ENCODE data around the gene LAG3. TPM values are rescaled to one million over a fixed set of nuclear protein-coding genes. Genes with fewer than 3 reads are reported as not detected.

The LAG3 gene
- total RNA-seq, 1 experiment from 2014 or later = 2.6 TPM

GRCh38 chr12:6754411-6754810 lies 17.9 kb upstream of the LAG3 start:
- Mint-ChIP-seq H3K4me1 (peaks cover 32% of the 10 kb centered on the region), H3K9me3 (no peaks in the 10 kb centered on the region), H3K27me3 (ENCODE audit: low read depth) (no peaks in the 10 kb centered on the region), H3K36me3 (peaks cover 25% of the 10 kb centered on the region), H3K4me3 (no peak overlapping the region), H3K27ac (peak overlapping the region; percentile 99)
- TF ChIP-seq ZNF281 (CRISPR knock-in tag; IDR thresholded peaks at IDR 0.05) = no peak
- no peak for TF ChIP-seq TEAD1 (CRISPR knock-in tag; IDR thresholded peaks at IDR 0.05)
- TF ChIP-seq KAT7 (CRISPR knock-in tag; IDR thresholded peaks at IDR 0.05; ENCODE audit: borderline replicate concordance) = no peak
- TF ChIP-seq E2F5 (CRISPR knock-in tag; IDR thresholded peaks at IDR 0.05) = no peak
- DNase-seq (ENCODE audit: low spot score) (no peak), ATAC-seq (no peak)
- ChIA-PET POLR2A (interaction anchor here (0.7 to 5.1 kb wide), 8 partner anchors 13 to 189 kb away, joined by 3 to 84 read pairs (median 8); partner anchors contain the start of genes C12orf57, CDCA3, GPR162 and PTMS), CTCF (interaction anchor here (0.5 to 7.7 kb wide), 38 partner anchors 8 to 192 kb away, joined by 3 to 234 read pairs (median 6); partner anchors contain the start of genes CDCA3, COPS7A, GNB3 and GPR162)

GRCh38 chr12:6757028-6757690 lies 15.2 kb upstream of the LAG3 start:
- Mint-ChIP-seq H3K27me3 (ENCODE audit: low read depth) (no peaks in the 10 kb centered on the region; the same call in none of the 2 replicates), H3K9me3 (no peaks in the 10 kb centered on the region), H3K4me1 (peaks cover 38% of the 10 kb centered on the region), H3K36me3 (no peaks in the 10 kb centered on the region), H3K27ac (peak overlapping the region; percentile 70), H3K4me3 (no peak overlapping the region)
- POLR2A ChIA-PET = interaction anchor here (0.7 to 0.9 kb wide), 2 partner anchors 10 to 15 kb away, joined by 3 to 5 read pairs; partner anchors contain the start of genes LAG3 and PTMS
- TF ChIP-seq CTCF (IDR thresholded peaks at IDR 0.05) (no peak), NFYB (CRISPR knock-in tag; conservative IDR thresholded peaks at IDR 0.05; ENCODE audit: low read depth) (no peak), RORB (CRISPR knock-in tag; IDR thresholded peaks at IDR 0.05) (no peak), ELF4 (CRISPR knock-in tag; IDR thresholded peaks at IDR 0.05; ENCODE audit: low read depth) (no peak), SMAD4 (CRISPR knock-in tag; IDR thresholded peaks at IDR 0.05) (no peak), ZNF281 (CRISPR knock-in tag; IDR thresholded peaks at IDR 0.05) (no peak), ARID4B (CRISPR knock-in tag; IDR thresholded peaks at IDR 0.05; ENCODE audit: borderline replicate concordance) (no peak), MYBL2 (CRISPR knock-in tag; IDR thresholded peaks at IDR 0.05) (no peak)
- DNase-seq (ENCODE audit: low spot score) (no peak), ATAC-seq (no peak)
- CTCF ChIA-PET = interaction anchor here (0.6 to 7.7 kb wide), 5 partner anchors 11 to 192 kb away, joined by 3 to 234 read pairs (median 5); partner anchors contain the start of genes LAG3 and PTMS
